Activated T-helper 1 cell treated with anti-CD3 and anti-CD28 coated beads, Interleukin-12 subunit alpha, Interleukin-12 subunit beta, Interleukin-2, Interleukin-4 antibody, amounts not matched to agents 30 ng/mL and 10 ng/mL and 1 ng/mL, durations not matched to agents 14 hours and 24 hours and 36 hours (primary cell): ENCODE measurements around the gene TCOF1. TPM values are rescaled to one million over a fixed set of nuclear protein-coding genes. Genes with fewer than 3 reads are reported as not detected.

Source experiments
- DNase-seq: peaks from one replicate; pipeline ENCODE4 v3.0.0; 2021; ENCODE audit warnings: low spot score
- H3K27ac Mint-ChIP-seq: one replicate; pipeline ENCODE4 v1.8.0; 2021; ENCODE audit warnings: mild to moderate bottlenecking, mixed read lengths
- H3K27me3 Mint-ChIP-seq: one replicate; pipeline ENCODE4 v1.8.0; 2022; ENCODE audit warnings: mild to moderate bottlenecking, moderate library complexity, mixed read lengths; ENCODE audit not compliant: insufficient read depth
- H3K36me3 Mint-ChIP-seq: one replicate; pipeline ENCODE4 v1.8.0; 2021; ENCODE audit warnings: low read depth, mixed read lengths
- H3K4me1 Mint-ChIP-seq: one replicate; pipeline ENCODE4 v1.8.0; 2021; ENCODE audit warnings: low read depth, mixed read lengths
- H3K4me3 Mint-ChIP-seq: one replicate; pipeline ENCODE4 v1.8.0; 2021; ENCODE audit warnings: mild to moderate bottlenecking, moderate library complexity, mixed read lengths
- H3K9me3 Mint-ChIP-seq: one replicate; pipeline ENCODE4 v1.8.0; 2021; ENCODE audit warnings: mixed read lengths
- intact Hi-C: fragments of 100-400 bp; cut with micrococcal nuclease; formaldehyde crosslinking; loops from one replicate; pipeline ENCODE4 v1.15.1; 2024
- total RNA-seq: library from RNA; stranded (reverse); gene quantifications from 2 replicates; pipeline ENCODE4 v1.2.3, GENCODE V29; 2022

Gene TCOF1
- total RNA-seq, 1 donor from 2014 or later: 131 TPM

DNA sequence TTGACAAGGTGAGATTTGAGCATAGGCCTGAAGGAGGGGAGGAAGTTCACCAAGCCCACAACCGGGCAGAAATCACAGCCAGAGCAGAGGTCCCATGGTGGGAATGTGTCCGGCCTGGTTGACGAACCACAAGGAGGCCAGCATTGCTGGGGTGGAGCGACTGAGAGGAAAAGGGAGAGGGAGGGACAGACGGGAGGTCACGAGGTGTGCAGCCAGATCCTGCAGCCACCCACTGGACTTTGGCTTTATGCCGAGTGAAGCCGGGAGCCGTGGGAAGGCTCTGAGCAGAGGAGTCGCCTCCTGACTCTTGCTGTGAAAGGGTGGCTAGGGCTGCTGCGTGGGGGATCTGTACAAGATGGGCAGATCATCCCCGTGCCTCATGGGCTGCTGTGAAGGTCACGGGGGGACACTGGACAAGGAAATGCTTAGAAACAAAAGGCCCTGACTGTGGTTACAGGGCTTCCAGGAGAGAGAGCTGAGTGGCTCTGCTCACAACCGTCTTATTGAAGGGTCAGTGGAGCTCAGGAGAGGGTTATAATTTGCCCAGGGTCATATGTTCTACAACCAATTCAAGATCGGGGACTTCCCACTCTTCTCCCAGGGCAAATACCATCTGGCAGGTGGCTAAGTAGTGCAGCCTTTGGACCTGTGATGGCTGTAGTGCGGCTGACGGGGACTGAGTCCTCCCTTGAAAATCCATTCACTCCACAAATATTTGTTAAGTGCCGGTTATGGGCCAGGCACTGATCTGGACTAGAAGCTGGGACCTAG is 70.8 kb downstream of the TCOF1 start:
- no peak overlapping the region for H3K4me3 Mint-ChIP-seq
- no peaks in the 10 kb centered on the region for H3K36me3 Mint-ChIP-seq
- H3K27me3 Mint-ChIP-seq: peaks cover 8% of the 10 kb centered on the region

DNA sequence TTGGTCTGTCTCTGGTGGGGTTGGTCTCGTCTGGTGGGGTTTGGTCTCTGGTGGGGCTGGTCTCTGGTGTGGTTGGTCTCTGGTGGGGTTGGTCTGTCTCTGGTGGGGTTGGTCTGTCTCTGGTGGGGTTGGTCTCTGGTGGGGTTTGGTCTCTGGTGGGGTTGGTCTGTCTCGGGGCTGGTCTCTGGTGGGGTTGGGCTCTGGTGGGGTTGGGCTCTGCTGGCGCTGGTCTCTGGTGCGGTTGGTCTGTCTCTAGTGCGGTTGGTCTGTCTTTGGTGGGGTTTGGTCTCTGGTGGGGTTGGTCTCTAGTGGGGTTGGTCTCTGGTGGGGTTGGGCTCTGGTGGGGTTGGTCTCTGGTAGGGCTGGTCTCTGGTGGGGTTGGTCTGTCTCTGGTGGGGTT is 71.5 kb downstream of the TCOF1 start:
- Mint-ChIP-seq H3K4me1 (no peaks in the 10 kb centered on the region), H3K4me3 (no peak overlapping the region), H3K36me3 (no peaks in the 10 kb centered on the region), H3K9me3 (no peaks in the 10 kb centered on the region), H3K27ac (no peak overlapping the region), H3K27me3 (peaks cover 6% of the 10 kb centered on the region)
- intact Hi-C loops: no loop called here
- no peak for DNase-seq

More for the DNA sequence above, 70.8 kb downstream of the TCOF1 start:
- Mint-ChIP-seq H3K9me3 (no peaks in the 10 kb centered on the region), H3K4me1 (no peaks in the 10 kb centered on the region), H3K27ac (no peak overlapping the region)
- intact Hi-C loops: no loop called here
- DNase-seq: no peak

DNA sequence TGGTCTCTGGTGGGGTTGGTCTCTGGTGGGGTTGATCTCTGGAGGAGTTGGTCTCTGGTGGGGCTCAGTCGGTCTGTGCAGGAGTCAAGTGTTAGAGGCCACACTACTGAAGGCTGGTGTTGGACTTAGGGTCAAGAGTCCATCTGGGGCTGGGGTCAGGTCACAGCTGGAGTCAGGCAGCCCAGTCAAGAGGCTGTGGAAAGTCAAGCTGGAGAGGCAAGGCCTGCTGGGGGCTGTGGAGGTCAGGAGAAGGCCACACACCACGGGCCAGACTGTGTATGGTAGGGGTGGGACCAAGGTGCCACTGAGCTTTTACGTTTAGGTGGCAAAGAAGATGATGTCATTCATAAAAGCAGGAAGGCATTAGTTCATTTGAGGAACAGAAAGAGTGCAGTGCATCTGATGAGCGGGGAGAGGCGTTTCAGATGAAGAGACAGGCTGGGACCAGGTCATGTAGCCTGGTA is 71.9 kb downstream of the TCOF1 start:
- Mint-ChIP-seq H3K9me3 (no peaks in the 10 kb centered on the region), H3K36me3 (no peaks in the 10 kb centered on the region), H3K27ac (no peak overlapping the region), H3K27me3 (peaks cover 6% of the 10 kb centered on the region), H3K4me1 (no peaks in the 10 kb centered on the region), H3K4me3 (no peak overlapping the region)
- no peak for DNase-seq
- intact Hi-C loops: no loop called here

DNA sequence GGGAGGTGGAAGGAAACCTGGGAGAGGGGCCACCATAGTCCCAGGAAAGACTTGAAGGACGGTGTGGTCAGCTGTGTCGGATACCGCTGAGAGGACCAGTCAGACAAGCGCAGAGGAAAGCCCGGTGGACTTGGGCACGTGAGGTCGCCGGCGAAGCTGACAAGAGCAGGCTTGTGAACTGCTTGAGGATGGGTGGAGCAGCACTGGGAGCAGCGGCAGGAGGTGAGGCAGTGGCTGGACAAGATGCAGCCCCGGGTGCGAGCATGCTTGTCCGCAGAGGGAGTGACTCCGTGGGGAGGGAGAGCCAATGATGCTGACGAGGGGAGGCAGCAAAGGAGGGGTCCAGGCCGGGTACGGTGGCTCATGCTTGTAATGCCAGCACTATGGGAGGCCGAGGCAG is 73.6 kb downstream of the TCOF1 start:
- Mint-ChIP-seq H3K4me3 (no peak overlapping the region), H3K27ac (no peak overlapping the region), H3K4me1 (peaks cover 4% of the 10 kb centered on the region), H3K27me3 (peaks cover 6% of the 10 kb centered on the region), H3K36me3 (no peaks in the 10 kb centered on the region), H3K9me3 (no peaks in the 10 kb centered on the region)
- intact Hi-C loops: no loop called here
- no peak for DNase-seq

DNA sequence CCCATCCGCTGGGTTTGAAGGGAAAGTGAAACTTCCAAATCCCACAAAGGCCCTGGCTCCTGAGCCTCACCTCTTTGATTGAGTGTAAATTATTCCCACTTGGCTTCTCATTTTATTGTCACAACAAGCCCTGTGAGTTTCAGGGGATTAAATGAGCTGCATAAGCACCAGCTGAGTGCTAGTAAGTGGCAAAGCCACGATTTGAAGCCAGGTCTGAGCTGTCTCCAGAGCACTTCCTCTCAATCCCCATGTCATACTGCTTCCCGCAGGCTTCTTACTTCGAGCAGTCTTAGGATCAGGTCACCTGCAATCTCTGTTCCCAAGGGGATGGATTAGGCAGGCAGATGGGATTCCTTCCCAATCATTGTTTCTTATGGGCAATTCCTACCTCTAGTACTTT is 74.1 kb downstream of the TCOF1 start:
- H3K4me1 Mint-ChIP-seq: peaks cover 10% of the 10 kb centered on the region
- H3K27me3 Mint-ChIP-seq: peaks cover 6% of the 10 kb centered on the region
- H3K36me3 Mint-ChIP-seq: no peaks in the 10 kb centered on the region
- H3K4me3 Mint-ChIP-seq: no peak overlapping the region
- intact Hi-C loops: no loop called here
- no peaks in the 10 kb centered on the region for H3K9me3 Mint-ChIP-seq
- no peak for DNase-seq
- H3K27ac Mint-ChIP-seq: no peak overlapping the region

DNA sequence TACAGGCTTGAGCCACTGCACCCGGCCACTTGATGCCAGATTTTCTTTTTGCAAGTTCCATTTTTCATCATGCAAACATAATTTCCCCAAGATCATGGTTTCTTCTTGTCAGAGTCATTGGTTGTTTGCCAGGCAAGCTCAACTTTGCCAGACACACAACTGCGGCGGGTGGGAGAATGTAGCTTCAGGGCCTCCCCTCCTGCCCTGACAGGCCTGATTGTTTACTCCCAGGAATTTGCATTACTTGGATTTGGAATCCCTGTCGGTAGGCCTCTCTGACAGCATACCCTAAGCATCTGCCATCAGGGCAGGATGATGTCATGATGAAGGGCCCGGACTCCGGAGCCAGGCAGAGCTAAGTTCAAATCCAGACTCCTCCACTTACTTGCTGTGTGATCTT is 77.0 kb downstream of the TCOF1 start:
- H3K4me3 Mint-ChIP-seq: no peak overlapping the region
- H3K27me3 Mint-ChIP-seq: peaks cover 5% of the 10 kb centered on the region
- H3K27ac Mint-ChIP-seq: no peak overlapping the region
- no peak for DNase-seq
- no peaks in the 10 kb centered on the region for H3K9me3 Mint-ChIP-seq
- peaks cover 12% of the 10 kb centered on the region for H3K4me1 Mint-ChIP-seq
- H3K36me3 Mint-ChIP-seq: no peaks in the 10 kb centered on the region
- intact Hi-C loops: no loop called here

DNA sequence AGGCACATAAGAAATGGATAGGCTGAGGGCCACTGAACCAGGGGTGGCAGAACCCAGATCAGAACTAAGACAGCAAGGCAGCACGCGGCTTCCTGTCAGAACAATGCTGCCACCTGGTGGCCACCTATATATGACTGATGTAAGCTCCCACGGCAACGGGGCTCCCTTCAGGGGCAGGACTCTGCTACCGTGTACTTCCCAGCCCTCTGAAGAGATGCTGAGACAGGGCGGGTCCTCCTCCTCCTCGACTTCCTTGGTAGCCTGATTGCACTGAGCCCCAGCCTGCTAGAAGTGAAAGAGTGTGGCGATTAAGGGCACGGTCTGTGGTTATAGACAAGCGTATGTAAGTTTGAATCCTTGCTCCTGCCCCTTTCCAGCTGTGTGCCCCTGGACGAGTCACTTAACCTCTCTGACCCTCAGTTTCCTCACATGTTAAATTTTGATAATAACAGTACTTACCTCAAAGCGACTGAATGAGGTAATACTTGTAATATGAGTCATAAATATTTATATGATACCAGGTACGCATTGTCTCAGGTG is 78.7 kb downstream of the TCOF1 start:
- intact Hi-C loops: loop anchor here (1.0 to 2.0 kb wide), 8 partner anchors 13 to 306 kb away; partner anchors contain the start of genes RPS14 and TCOF1
- H3K4me3 Mint-ChIP-seq: peak overlapping the region; percentile 53
- peak overlapping the region; percentile 12 for H3K27ac Mint-ChIP-seq
- peaks cover 12% of the 10 kb centered on the region for H3K4me1 Mint-ChIP-seq
- H3K36me3 Mint-ChIP-seq: peaks cover 2% of the 10 kb centered on the region
- H3K9me3 Mint-ChIP-seq: no peaks in the 10 kb centered on the region
- H3K27me3 Mint-ChIP-seq: peaks cover 2% of the 10 kb centered on the region
- DNase-seq: peak; percentile 84

DNA sequence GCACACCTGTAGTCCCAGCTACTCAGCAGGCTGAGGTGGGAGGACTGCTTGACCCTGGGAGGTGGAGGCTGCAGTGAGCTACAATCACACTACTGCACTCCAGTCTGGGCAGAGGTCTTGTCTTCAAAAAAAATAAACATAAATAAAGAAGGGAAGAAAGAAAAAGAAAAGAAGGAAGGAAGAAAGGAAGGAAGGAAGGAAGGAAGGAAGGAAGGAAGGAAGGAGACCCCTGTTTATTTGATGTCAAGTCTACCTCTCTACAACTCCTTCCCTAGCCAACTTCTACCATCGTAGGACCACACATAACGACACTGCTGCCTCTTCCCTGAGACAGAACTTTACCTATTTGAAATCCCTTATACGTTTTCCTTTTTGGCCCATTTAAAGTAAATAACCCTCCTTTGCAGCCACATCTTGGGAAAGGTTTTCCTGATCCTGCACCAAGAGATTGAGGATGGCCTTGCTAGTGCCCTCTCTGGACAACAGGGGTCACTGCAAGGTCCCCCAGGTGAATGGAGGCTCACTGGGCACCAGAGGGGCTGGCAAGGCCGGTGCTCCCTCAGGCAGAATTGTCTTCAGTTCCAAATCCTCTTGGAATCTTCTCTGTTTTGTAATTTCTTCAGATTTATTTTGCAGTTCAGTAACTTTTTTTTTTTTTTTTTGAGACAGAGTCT is 81.5 kb downstream of the TCOF1 start:
- H3K27ac Mint-ChIP-seq: no peak overlapping the region
- peaks cover 15% of the 10 kb centered on the region for H3K36me3 Mint-ChIP-seq
- DNase-seq: no peak
- no peaks in the 10 kb centered on the region for H3K9me3 Mint-ChIP-seq
- no peak overlapping the region for H3K4me3 Mint-ChIP-seq
- peaks cover 2% of the 10 kb centered on the region for H3K27me3 Mint-ChIP-seq
- peaks cover 12% of the 10 kb centered on the region for H3K4me1 Mint-ChIP-seq
- intact Hi-C loops: no loop called here

DNA sequence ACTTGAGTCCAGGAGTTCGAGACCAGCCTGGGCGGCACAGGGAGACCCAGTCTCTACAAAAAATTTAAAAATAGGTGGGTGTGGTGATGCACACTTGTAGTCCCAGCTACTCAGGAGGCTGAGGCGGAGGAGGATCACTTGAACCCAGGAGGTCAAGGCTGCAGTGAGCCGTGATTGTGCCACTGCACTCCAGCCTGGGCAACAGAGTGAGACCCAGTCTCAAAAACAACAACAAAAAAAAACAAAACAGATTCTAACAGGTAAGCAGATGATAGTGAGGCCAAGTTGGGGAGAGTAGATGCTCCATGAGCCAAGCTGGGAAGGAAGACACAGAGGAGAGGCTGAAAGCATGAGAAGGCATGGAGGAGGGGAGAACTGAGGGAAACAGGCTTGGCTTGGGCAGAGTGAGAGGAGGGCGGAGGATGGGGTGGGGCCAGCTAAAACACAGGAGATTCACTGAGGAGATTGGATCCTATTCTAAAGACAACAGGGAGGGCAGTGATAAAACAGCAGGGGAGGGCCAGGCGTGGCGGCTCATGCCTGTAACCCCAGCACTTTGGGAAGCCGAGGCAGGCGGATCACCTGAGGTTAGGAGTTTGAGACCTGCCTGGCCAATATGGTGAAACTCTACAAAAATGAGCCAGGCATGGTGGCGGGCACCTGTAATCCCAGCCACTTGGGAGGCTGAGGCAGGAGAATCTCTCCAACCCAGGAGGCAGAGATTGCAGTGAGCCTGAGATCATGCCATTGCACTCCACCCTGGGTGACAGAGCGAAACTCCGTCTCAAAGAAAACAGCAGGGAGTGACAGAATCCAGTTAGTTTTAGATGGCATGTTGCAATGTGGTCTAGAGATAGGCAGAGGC is 83.7 kb downstream of the TCOF1 start:
- H3K27me3 Mint-ChIP-seq: peaks cover 2% of the 10 kb centered on the region
- H3K27ac Mint-ChIP-seq: peak overlapping the region; percentile 25
- DNase-seq: no peak
- peaks cover 14% of the 10 kb centered on the region for H3K4me1 Mint-ChIP-seq
- no peaks in the 10 kb centered on the region for H3K9me3 Mint-ChIP-seq
- no peak overlapping the region for H3K4me3 Mint-ChIP-seq
- intact Hi-C loops: no loop called here
- H3K36me3 Mint-ChIP-seq: peaks cover 28% of the 10 kb centered on the region

DNA sequence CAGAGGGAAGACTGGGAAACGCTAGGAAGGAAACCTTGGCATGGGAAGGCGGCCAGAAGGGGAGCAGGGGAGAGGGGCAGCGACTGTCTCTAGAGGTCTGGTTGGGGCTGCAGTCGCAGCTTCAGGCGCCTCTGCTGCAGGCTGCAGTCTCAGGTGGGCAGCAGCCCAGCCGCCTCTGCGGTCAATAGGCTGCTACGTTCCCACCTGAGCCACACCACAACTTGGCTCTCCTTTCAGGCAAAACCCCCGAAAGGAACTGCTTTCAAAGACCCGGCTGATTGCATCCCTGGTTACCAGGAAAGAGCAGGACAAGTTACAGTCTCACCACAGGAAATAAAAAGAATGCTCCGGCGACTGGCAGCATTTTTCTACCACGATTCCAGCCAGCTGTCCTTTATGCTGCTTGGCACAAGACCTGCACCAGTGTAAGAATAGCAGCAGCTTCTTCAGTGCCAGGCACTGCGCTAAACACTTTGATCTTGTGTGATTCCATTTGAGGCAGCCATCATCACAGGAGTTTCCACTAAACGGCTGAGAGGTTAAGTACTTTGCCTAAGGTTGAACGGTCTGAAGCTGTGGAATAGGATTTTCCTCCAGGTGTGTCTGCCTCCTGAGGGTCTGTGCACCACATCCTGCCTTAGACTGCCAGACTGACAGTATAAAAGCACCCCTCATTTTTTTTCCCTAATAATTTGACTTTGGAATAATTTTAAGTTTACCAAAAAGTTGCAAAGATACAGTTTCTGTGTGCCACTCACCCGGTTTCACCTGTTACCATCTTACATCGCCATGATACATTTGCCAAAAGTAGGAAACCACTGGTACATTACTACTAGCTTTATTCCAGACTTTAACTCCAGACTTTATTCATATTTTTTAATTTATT is 84.6 kb downstream of the TCOF1 start:
- H3K9me3 Mint-ChIP-seq: no peaks in the 10 kb centered on the region
- no peak overlapping the region for H3K4me3 Mint-ChIP-seq
- H3K4me1 Mint-ChIP-seq: peaks cover 17% of the 10 kb centered on the region
- H3K36me3 Mint-ChIP-seq: peaks cover 36% of the 10 kb centered on the region
- DNase-seq: no peak
- H3K27ac Mint-ChIP-seq: peak overlapping the region; percentile 25
- intact Hi-C loops: no loop called here
- H3K27me3 Mint-ChIP-seq: peaks cover 2% of the 10 kb centered on the region

DNA sequence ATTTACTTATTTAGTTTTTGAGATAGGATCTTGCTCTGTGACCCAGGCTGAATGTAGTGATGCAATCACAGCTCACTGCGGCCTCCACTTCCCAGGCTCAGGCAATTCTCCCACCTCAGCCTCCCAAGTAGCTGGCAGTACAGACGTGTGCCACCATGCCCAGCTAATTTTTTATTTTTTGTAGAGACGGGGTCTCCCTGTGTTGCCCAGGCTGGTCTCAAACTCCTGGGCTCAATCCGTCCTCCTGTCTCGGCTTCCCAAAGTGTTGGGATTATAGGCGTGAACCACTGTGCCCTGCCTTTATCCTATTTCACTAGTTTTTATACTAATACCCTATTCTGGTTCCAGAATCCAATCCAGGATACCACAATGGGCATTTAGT is 85.2 kb downstream of the TCOF1 start:
- no peak overlapping the region for H3K27ac Mint-ChIP-seq
- H3K9me3 Mint-ChIP-seq: no peaks in the 10 kb centered on the region
- peaks cover 2% of the 10 kb centered on the region for H3K27me3 Mint-ChIP-seq
- H3K4me1 Mint-ChIP-seq: peaks cover 23% of the 10 kb centered on the region
- intact Hi-C loops: no loop called here
- no peak for DNase-seq
- no peak overlapping the region for H3K4me3 Mint-ChIP-seq
- peaks cover 43% of the 10 kb centered on the region for H3K36me3 Mint-ChIP-seq
